ENCODE data around the gene MBLAC1. TPM values are rescaled to one million over a fixed set of nuclear protein-coding genes. Genes with fewer than 3 reads are reported as not detected.

Gene MBLAC1
- total RNA-seq, 1 experiment from 2014 or later = 1.2 TPM

DNA sequence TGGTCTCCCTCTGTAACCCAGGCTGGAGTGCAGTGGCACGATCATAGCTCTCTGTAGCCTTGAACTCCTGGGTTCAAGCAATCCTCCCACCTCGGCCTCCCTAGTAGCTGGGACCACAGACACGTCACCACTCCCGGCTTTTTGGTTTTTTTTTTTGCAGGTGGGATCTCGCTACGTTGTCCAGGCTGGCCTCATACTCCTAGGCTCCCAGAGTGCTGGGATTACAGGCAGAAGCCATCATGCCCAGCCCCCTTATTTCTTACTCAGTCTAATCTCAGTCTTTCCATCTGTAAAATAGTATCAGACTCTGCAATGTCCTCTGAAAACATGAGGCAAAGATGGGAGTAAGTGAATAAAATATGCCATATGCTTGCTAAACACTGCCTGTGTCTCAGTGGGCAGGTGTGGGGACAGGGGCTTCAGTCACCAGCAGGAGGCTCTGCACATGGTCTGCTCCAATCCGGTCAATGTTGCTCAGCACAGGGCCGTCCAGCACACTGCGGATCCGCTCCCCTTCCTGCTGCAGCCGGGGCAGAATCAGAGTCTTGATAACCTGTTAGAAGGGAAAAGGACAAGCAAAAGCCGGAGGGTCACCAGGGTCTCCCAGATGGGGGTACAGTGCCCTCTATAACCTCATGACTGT is 17.1 kb upstream of the MBLAC1 start:
- Mint-ChIP-seq H3K27ac (ENCODE audit: unreplicated experiment) (no peak overlapping the region), H3K36me3 (ENCODE audit: insufficient read depth, unreplicated experiment) (peaks cover 27% of the 10 kb centered on the region), H3K9me3 (ENCODE audit: low read depth, unreplicated experiment) (no peaks in the 10 kb centered on the region), H3K4me1 (ENCODE audit: low read depth, unreplicated experiment) (no peaks in the 10 kb centered on the region), H3K4me3 (ENCODE audit: low read depth, unreplicated experiment) (no peak overlapping the region), H3K27me3 (ENCODE audit: unreplicated experiment) (no peaks in the 10 kb centered on the region)
- DNase-seq = no peak
- TF ChIP-seq, protein P1, sequence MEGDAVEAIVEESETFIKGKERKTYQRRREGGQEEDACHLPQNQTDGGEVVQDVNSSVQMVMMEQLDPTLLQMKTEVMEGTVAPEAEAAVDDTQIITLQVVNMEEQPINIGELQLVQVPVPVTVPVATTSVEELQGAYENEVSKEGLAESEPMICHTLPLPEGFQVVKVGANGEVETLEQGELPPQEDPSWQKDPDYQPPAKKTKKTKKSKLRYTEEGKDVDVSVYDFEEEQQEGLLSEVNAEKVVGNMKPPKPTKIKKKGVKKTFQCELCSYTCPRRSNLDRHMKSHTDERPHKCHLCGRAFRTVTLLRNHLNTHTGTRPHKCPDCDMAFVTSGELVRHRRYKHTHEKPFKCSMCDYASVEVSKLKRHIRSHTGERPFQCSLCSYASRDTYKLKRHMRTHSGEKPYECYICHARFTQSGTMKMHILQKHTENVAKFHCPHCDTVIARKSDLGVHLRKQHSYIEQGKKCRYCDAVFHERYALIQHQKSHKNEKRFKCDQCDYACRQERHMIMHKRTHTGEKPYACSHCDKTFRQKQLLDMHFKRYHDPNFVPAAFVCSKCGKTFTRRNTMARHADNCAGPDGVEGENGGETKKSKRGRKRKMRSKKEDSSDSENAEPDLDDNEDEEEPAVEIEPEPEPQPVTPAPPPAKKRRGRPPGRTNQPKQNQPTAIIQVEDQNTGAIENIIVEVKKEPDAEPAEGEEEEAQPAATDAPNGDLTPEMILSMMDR (IDR thresholded peaks at IDR 0.05; ENCODE audit: unreplicated experiment) = no peak
- intact Hi-C loops (cut with micrococcal nuclease; ENCODE audit: unreplicated experiment) = no loop called here
- CTCF ChIA-PET = no interaction called here
- no TSS peak for BruUV-seq (replicated peaks)

DNA sequence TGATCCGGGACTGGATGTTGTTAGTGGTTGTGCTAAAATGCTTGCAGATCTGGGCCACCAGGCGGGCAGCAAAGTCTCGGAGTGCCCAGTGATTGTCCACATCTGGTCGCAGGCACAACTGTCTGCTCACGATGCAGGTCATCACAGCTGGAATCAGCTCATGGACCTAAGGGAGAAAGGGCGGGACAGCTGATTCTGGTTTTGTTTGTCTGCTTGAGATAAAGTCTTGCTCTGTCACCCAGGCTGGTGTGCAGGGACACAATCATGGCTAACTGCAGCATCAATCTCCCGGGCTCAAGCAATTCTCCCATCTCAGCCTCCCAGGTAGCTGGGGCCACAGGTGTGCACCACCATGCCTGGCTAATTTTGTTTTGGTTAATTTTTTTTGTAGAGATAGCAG is 15.6 kb upstream of the MBLAC1 start:
- Mint-ChIP-seq H3K27me3 (ENCODE audit: unreplicated experiment) (no peaks in the 10 kb centered on the region), H3K9me3 (ENCODE audit: low read depth, unreplicated experiment) (no peaks in the 10 kb centered on the region), H3K27ac (ENCODE audit: unreplicated experiment) (no peak overlapping the region), H3K4me1 (ENCODE audit: low read depth, unreplicated experiment) (no peaks in the 10 kb centered on the region), H3K36me3 (ENCODE audit: insufficient read depth, unreplicated experiment) (peaks cover 27% of the 10 kb centered on the region), H3K4me3 (ENCODE audit: low read depth, unreplicated experiment) (no peak overlapping the region)
- no TSS peak for BruUV-seq (replicated peaks)
- TF ChIP-seq, protein P1 (IDR thresholded peaks at IDR 0.05; ENCODE audit: unreplicated experiment) = no peak
- intact Hi-C loops (cut with micrococcal nuclease; ENCODE audit: unreplicated experiment) = no loop called here
- no peak for DNase-seq
- CTCF ChIA-PET = no interaction called here

DNA sequence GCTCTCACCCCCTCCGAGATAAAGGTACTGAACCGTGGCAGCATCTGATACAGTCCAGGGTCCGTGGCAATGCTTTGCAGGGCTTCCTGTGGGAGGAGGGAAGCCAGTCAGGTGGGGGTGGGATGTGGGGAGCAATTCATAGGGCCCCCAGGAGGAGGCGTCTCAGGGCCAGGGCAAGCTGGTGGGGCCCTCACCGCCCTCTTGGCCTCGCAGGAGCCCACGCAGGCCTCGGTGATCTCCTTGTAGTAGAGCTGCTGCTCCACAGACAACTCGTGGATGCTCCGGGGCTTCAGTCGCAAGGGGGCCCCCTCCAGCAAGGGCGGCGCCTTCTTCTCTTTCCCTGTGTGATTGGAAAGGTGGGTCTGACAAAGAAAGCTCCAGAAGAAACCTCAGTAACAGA is 14.9 kb upstream of the MBLAC1 start:
- TF ChIP-seq, protein P1 (IDR thresholded peaks at IDR 0.05; ENCODE audit: unreplicated experiment) = no peak
- CTCF ChIA-PET = no interaction called here
- no TSS peak for BruUV-seq (replicated peaks)
- H3K4me3 Mint-ChIP-seq (ENCODE audit: low read depth, unreplicated experiment) = no peak overlapping the region
- no peaks in the 10 kb centered on the region for H3K4me1 Mint-ChIP-seq (ENCODE audit: low read depth, unreplicated experiment)
- H3K27ac Mint-ChIP-seq (ENCODE audit: unreplicated experiment) = no peak overlapping the region
- DNase-seq = no peak
- no peaks in the 10 kb centered on the region for H3K27me3 Mint-ChIP-seq (ENCODE audit: unreplicated experiment)
- peaks cover 19% of the 10 kb centered on the region for H3K36me3 Mint-ChIP-seq (ENCODE audit: insufficient read depth, unreplicated experiment)
- no peaks in the 10 kb centered on the region for H3K9me3 Mint-ChIP-seq (ENCODE audit: low read depth, unreplicated experiment)
- intact Hi-C loops (cut with micrococcal nuclease; ENCODE audit: unreplicated experiment) = no loop called here

DNA sequence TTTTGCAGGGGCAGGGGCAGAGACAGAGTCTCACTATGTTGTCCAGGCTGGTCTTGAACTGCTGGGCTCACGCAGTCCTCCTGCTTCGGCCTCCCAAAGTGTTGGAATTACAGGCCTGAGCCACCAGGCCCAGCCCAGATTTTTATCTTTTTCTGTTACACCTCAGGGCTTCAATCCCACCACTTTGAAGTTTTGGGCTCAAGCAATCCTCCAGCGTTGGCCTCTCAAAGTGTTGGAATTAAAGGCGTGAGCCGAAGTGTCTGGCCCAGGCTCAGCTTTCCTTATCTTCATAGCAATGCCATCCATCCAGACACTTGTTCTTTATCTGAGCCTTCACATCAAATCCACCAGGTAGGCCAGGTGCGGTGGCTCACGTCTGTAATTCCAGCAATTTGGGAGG is 11.7 kb upstream of the MBLAC1 start:
- no peak overlapping the region for H3K27ac Mint-ChIP-seq (ENCODE audit: unreplicated experiment)
- no peaks in the 10 kb centered on the region for H3K9me3 Mint-ChIP-seq (ENCODE audit: low read depth, unreplicated experiment)
- CTCF ChIA-PET = no interaction called here
- intact Hi-C loops (cut with micrococcal nuclease; ENCODE audit: unreplicated experiment) = no loop called here
- peaks cover under 1% of the 10 kb centered on the region for H3K4me1 Mint-ChIP-seq (ENCODE audit: low read depth, unreplicated experiment)
- TF ChIP-seq, protein P1 (IDR thresholded peaks at IDR 0.05; ENCODE audit: unreplicated experiment) = no peak
- BruUV-seq (replicated peaks) = no TSS peak
- no peak overlapping the region for H3K4me3 Mint-ChIP-seq (ENCODE audit: low read depth, unreplicated experiment)
- no peak for DNase-seq
- peaks cover 25% of the 10 kb centered on the region for H3K36me3 Mint-ChIP-seq (ENCODE audit: insufficient read depth, unreplicated experiment)
- no peaks in the 10 kb centered on the region for H3K27me3 Mint-ChIP-seq (ENCODE audit: unreplicated experiment)
